Keratinocyte (primary cell): Measurements from ENCODE around the gene RCBTB2. TPM values are rescaled to one million over a fixed set of nuclear protein-coding genes. Genes with fewer than 3 reads are reported as not detected.

Experiments
- DNase-seq: peaks from one replicate; pipeline ENCODE4 v3.0.0-alpha.2; 2011; ENCODE audit warnings: low read depth, missing footprints, low spot score
- FAIRE-seq: peaks from 2 replicates; lab custom pipeline; 2011; peaks lifted over from hg19 to GRCh38; lab: Jason Lieb, UNC
- H2AFZ ChIP-seq: 2 replicates; pipeline ENCODE4 v1.6.0; 2012; ENCODE audit warnings: low read length, control low read depth, inconsistent platforms; ENCODE audit not compliant: control insufficient read depth
- H3K27ac ChIP-seq: 2 replicates; pipeline ENCODE4 v1.5.1; 2011; ENCODE audit warnings: low read length; ENCODE audit not compliant: control insufficient read depth, insufficient read depth
- H3K27me3 ChIP-seq: 3 replicates; pipeline ENCODE4 v1.6.0; 2011; ENCODE audit warnings: low read length; ENCODE audit not compliant: control insufficient read depth, insufficient read depth; ENCODE audit errors: extremely low read depth
- H3K36me3 ChIP-seq, 2 experiments: 2 replicates in 1 of 2; 3 replicates in 1 of 2; pipeline ENCODE4 v1.5.1; 2011; ENCODE audit warnings: low read length in 2 of 2, mild to moderate bottlenecking in 1 of 2; ENCODE audit not compliant: control insufficient read depth in 2 of 2, insufficient read depth in 2 of 2; ENCODE audit errors: extremely low read depth in 1 of 2
- H3K4me1 ChIP-seq: 3 replicates; pipeline ENCODE4 v1.5.1; 2011; ENCODE audit warnings: low read length; ENCODE audit not compliant: control insufficient read depth, insufficient read depth; ENCODE audit errors: extremely low read depth
- H3K4me2 ChIP-seq: 3 replicates; pipeline ENCODE4 v1.6.0; 2011; ENCODE audit warnings: low read depth, low read length; ENCODE audit not compliant: control insufficient read depth, insufficient read depth; ENCODE audit errors: extremely low read depth
- H3K4me3 ChIP-seq, 3 experiments: fragments of 200-600 bp in 1 of 3; sonication (generic) in 1 of 3; 2 replicates in 2 of 3; 3 replicates in 1 of 3; pipeline ENCODE4 v1.5.1; 2011 to 2016; ENCODE audit warnings: low read length in 3 of 3, mild to moderate bottlenecking in 3 of 3, control low read depth in 2 of 3, inconsistent platforms in 1 of 3, low read depth in 1 of 3, mixed read lengths in 1 of 3, mixed run types in 1 of 3, moderate library complexity in 1 of 3; ENCODE audit not compliant: control insufficient read depth in 2 of 3, insufficient read depth in 2 of 3; ENCODE audit errors: extremely low read depth in 1 of 3
- H3K79me2 ChIP-seq: 2 replicates; pipeline ENCODE4 v1.6.0; 2012; ENCODE audit warnings: low read length; ENCODE audit not compliant: control insufficient read depth, insufficient read depth
- H3K9ac ChIP-seq: 3 replicates; pipeline ENCODE4 v1.6.0; 2011; ENCODE audit warnings: low read length; ENCODE audit not compliant: control insufficient read depth, insufficient read depth; ENCODE audit errors: extremely low read depth
- H3K9me1 ChIP-seq: 3 replicates; pipeline ENCODE4 v1.6.0; 2011; ENCODE audit warnings: low read length; ENCODE audit not compliant: control insufficient read depth, insufficient read depth; ENCODE audit errors: extremely low read depth
- H3K9me3 ChIP-seq: 2 replicates; pipeline ENCODE4 v1.5.1; 2012; ENCODE audit warnings: low read depth, low read length; ENCODE audit not compliant: control insufficient read depth
- H4K20me1 ChIP-seq: 3 replicates; pipeline ENCODE4 v1.6.0; 2011; ENCODE audit warnings: low read length; ENCODE audit not compliant: control insufficient read depth, insufficient read depth; ENCODE audit errors: extremely low read depth
- EZH2 ChIP-seq: IDR thresholded peaks from one replicate; pipeline ENCODE4 v1.6.1; 2012; ENCODE audit warnings: inconsistent platforms, mild to moderate bottlenecking, low read length, moderate library complexity
- dilution Hi-C: fragments of 300-500 bp; cut with MboI; formaldehyde crosslinking; loops from one replicate; pipeline ENCODE4 v1.7.0; 2020; ENCODE audit warnings: low sequenced_read_pairs; ENCODE audit not compliant: extremely low pct_ligation_motif_present
- polyA plus RNA-seq, 5 experiments: library from polyadenylated mRNA; depleted of rRNA in 3 of 5; stranded (reverse) in 3 of 5; stranded (forward) in 1 of 5; unstranded in 1 of 5; fragments of >200 nt; gene quantifications; 1 replicate in 1 of 5; 2 replicates in 3 of 5; 3 replicates in 1 of 5; pipeline versions ENCODE4 v1.2.1 to v1.2.3, GENCODE V29; 2011 to 2012; ENCODE audit warnings: missing spikeins in 2 of 5, low read depth in 1 of 5, low replicate concordance in 1 of 5
- TF ChIP-seq, protein P1 (sequence below), 3 experiments: IDR thresholded peaks in 1 of 3; conservative IDR thresholded peaks in 1 of 3; optimal IDR thresholded peaks in 1 of 3; 2 replicates in 2 of 3; 3 replicates in 1 of 3; pipeline versions ENCODE3 to v1.5.1; 2011; ENCODE audit warnings: low read length in 3 of 3, mild to moderate bottlenecking in 3 of 3, moderate library complexity in 2 of 3, control low read depth in 1 of 3, inconsistent platforms in 1 of 3; ENCODE audit not compliant: insufficient read depth in 2 of 3; ENCODE audit errors: extremely low read depth in 1 of 3

RCBTB2 gene
- polyA plus RNA-seq, 1 donor (not counting 4 experiments of a cell fraction or from before 2014, with no cell fraction given): 5.5 TPM

DNA sequence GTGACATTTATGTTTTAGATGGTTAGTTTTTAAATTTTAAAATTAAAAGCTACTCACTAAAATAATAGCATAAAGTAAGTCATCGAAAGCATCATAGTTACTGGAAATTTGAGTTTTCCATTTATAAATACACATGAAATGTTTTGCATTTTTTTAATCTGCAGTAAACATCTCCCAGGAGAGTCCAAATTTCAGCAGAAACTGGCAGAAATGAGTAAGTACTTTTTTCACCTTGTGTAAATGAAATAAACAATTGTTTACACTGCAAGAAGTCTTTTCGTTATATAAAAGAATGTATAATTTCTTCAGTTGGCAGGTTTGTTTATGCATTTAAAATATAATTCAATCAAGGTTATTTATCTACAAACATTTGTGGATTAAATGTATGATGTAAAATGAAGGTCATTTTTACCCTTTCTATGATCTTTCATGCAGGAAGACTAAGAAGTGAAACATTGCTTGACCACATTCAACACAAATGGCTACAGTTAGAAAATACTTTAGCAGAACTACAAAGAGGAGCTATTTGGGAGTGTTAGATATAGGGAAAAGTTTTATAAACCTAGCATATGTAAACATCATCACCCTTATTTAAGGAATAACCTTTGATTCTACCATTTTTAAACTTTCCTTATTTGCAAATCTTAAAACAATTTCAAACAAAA, 55.6 kb downstream of the RCBTB2 start:
- FAIRE-seq: no peak

DNA sequence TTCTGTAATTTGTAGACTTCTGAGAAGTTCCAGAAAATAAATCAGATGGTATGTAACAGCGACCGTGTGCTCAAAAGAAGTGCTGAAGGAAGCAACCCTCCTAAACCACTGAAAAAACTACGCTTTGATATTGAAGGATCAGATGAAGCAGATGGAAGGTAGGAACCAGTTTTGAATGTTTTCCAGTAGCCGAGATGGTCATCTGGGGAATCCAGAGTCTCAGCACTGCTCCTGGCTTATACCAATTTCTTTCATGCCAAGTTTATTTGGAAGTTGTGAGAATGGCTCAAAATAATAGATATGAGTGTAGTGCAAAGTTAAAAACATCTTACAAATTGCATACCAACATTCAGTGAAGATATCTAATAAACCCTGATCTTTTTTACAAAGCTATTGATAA, 56.2 kb downstream of the RCBTB2 start:
- FAIRE-seq (no peak), DNase-seq (no peak)
- Histone ChIP-seq H3K4me3 (no peak overlapping the region), H3K4me2 (no peak overlapping the region), H3K4me1 (no peaks in the 10 kb centered on the region), H4K20me1 (no peaks in the 10 kb centered on the region), H3K9ac (no peak overlapping the region), H3K36me3 (peaks cover 2 to 4% of the 10 kb centered on the region in 2 experiments), H3K9me3 (no peaks in the 10 kb centered on the region), H3K27ac (no peak overlapping the region), H2AFZ (no peak overlapping the region), H3K9me1 (no peaks in the 10 kb centered on the region), H3K27me3 (no peaks in the 10 kb centered on the region), H3K79me2 (no peaks in the 10 kb centered on the region)
- dilution Hi-C loops: no loop called here
- TF ChIP-seq EZH2: no peak

More for the DNA sequence above, 55.6 kb downstream of the RCBTB2 start:
- DNase-seq: no peak
- no peaks in the 10 kb centered on the region for H3K27me3 ChIP-seq
- no peak overlapping the region for H3K27ac ChIP-seq
- H4K20me1 ChIP-seq: no peaks in the 10 kb centered on the region
- dilution Hi-C loops: no loop called here
- H3K9me3 ChIP-seq: no peaks in the 10 kb centered on the region
- no peaks in the 10 kb centered on the region for H3K79me2 ChIP-seq
- H3K4me2 ChIP-seq: no peak overlapping the region
- no peak overlapping the region for H3K9ac ChIP-seq
- TF ChIP-seq, protein P1, sequence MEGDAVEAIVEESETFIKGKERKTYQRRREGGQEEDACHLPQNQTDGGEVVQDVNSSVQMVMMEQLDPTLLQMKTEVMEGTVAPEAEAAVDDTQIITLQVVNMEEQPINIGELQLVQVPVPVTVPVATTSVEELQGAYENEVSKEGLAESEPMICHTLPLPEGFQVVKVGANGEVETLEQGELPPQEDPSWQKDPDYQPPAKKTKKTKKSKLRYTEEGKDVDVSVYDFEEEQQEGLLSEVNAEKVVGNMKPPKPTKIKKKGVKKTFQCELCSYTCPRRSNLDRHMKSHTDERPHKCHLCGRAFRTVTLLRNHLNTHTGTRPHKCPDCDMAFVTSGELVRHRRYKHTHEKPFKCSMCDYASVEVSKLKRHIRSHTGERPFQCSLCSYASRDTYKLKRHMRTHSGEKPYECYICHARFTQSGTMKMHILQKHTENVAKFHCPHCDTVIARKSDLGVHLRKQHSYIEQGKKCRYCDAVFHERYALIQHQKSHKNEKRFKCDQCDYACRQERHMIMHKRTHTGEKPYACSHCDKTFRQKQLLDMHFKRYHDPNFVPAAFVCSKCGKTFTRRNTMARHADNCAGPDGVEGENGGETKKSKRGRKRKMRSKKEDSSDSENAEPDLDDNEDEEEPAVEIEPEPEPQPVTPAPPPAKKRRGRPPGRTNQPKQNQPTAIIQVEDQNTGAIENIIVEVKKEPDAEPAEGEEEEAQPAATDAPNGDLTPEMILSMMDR (optimal IDR thresholded peaks at IDR 0.05 in 1 of 3, IDR thresholded peaks at IDR 0.05 in 1 of 3, conservative IDR thresholded peaks at IDR 0.05 in 1 of 3; ENCODE audit: extremely low read depth in 1 of 3, insufficient read depth in 2 of 3, low read length in 3 of 3): no peak
- no peak for TF ChIP-seq EZH2
- no peak overlapping the region for H3K4me3 ChIP-seq
- no peak overlapping the region for H2AFZ ChIP-seq
- no peaks in the 10 kb centered on the region for H3K4me1 ChIP-seq
- H3K9me1 ChIP-seq: no peaks in the 10 kb centered on the region
- peaks cover 2 to 4% of the 10 kb centered on the region in 2 experiments for H3K36me3 ChIP-seq
